SK-N-SH treated with all-trans-retinoic acid at 6 μM for 48 hours (cell line): ENCODE results near the gene ZSCAN23.

Experiments
- CREB5 ChIP-seq: fragments of 250-450 bp; sonication (Bioruptor Pico); IDR thresholded peaks from 2 replicates; pipeline ENCODE4 v1.5.1; 2020; ENCODE audit warnings: low read depth, mild to moderate bottlenecking, moderate library complexity
- CSRNP3 ChIP-seq: fragments of 250-450 bp; sonication (Bioruptor Pico); IDR thresholded peaks from 2 replicates; pipeline ENCODE4 v1.5.1; 2021; ENCODE audit warnings: mild to moderate bottlenecking, moderate library complexity
- GLIS3 ChIP-seq: fragments of 250-450 bp; sonication (Bioruptor Pico); IDR thresholded peaks from 2 replicates; pipeline ENCODE4 v1.5.0; 2020; ENCODE audit warnings: mild to moderate bottlenecking, moderate library complexity
- PATZ1 ChIP-seq: fragments of 250-450 bp; sonication (Bioruptor Pico); IDR thresholded peaks from 2 replicates; pipeline ENCODE4 v1.8.0; 2020; ENCODE audit warnings: mild to moderate bottlenecking, moderate library complexity, borderline replicate concordance
- PPARA ChIP-seq: fragments of 250-450 bp; sonication (Bioruptor Pico); IDR thresholded peaks from 2 replicates; pipeline ENCODE4 v1.5.0; 2020; ENCODE audit warnings: mild to moderate bottlenecking, borderline replicate concordance
- RARB ChIP-seq: fragments of 250-450 bp; sonication (Bioruptor Pico); IDR thresholded peaks from 2 replicates; pipeline ENCODE4 v1.8.0; 2021; ENCODE audit warnings: mild to moderate bottlenecking, moderate library complexity
- TCF4 ChIP-seq: fragments of 250-450 bp; sonication (Bioruptor Pico); IDR thresholded peaks from 2 replicates; pipeline ENCODE4 v1.8.0; 2021; ENCODE audit warnings: mild to moderate bottlenecking, moderate library complexity, borderline replicate concordance
- TSHZ2 ChIP-seq: fragments of 250-450 bp; sonication (Bioruptor Pico); IDR thresholded peaks from 2 replicates; pipeline ENCODE4 v1.5.0; 2020; ENCODE audit warnings: mild to moderate bottlenecking, moderate library complexity
- ZFP3 ChIP-seq: fragments of 250-450 bp; sonication (Bioruptor Pico); IDR thresholded peaks from 2 replicates; pipeline ENCODE4 v1.5.0; 2020; ENCODE audit warnings: mild to moderate bottlenecking, moderate library complexity
- ZNF8 ChIP-seq: fragments of 450-650 bp; formaldehyde crosslinking; IDR thresholded peaks from 2 replicates; pipeline ENCODE4 v1.5.0; 2020; ENCODE audit warnings: mild to moderate bottlenecking, moderate library complexity

- TF ChIP-seq ZFP3 (CRISPR knock-in tag) (no peak), TSHZ2 (CRISPR knock-in tag) (no peak), CSRNP3 (no peak), PPARA (CRISPR knock-in tag) (no peak), GLIS3 (CRISPR knock-in tag) (no peak), ZNF8 (no peak), PATZ1 (CRISPR knock-in tag) (no peak), CREB5 (CRISPR knock-in tag) (no peak), RARB (CRISPR knock-in tag) (no peak), TCF4 (CRISPR knock-in tag) (no peak)
Measured at GRCh38 chr6:28395918-28396317, 47.4 kb downstream of the ZSCAN23 start.
